GM12878 (cell line): Measurements from ENCODE around the gene SURF6. TPM values are rescaled to one million over a fixed set of nuclear protein-coding genes. Genes with fewer than 3 reads are reported as not detected.

Experiments
- ATAC-seq: fragments of 200-7000 bp; cut with Tn5 transposase; 3 replicates; pipeline ENCODE4 v1.9.1; 2020; ENCODE audit warnings: mild to moderate bottlenecking, moderate library complexity
- BruUV-seq: library from RNA; stranded (reverse); fragments of 400-500 nt; replicated peaks from 2 replicates; lab custom pipeline; 2021; lab: Mats Ljungman, UMichigan
- CTCF ChIA-PET: fragments of 300-600 bp; sonication (Branson Sonifier 250); formaldehyde crosslinking; extraction: SDS; loops from one replicate; lab custom pipeline; 2021; ENCODE audit warnings: inconsistent platforms; lab: Yijun Ruan, JAX
- POLR2A ChIA-PET: fragments of 350-600 bp; formaldehyde crosslinking; extraction: SDS; loops from one replicate; lab custom pipeline; 2021; ENCODE audit warnings: inconsistent platforms; lab: Charles Lee
- RAD21 ChIA-PET: fragments of 300-600 bp; sonication (Branson Sonifier 250); formaldehyde crosslinking; loops from one replicate; lab custom pipeline; 2023; ENCODE audit warnings: antibody characterized with exemption; ENCODE audit not compliant: unreplicated experiment; lab: Charles Lee
- SMC1A ChIA-PET: fragments of 300-600 bp; sonication (Branson Sonifier 250); formaldehyde crosslinking; loops from one replicate; lab custom pipeline; 2023; ENCODE audit not compliant: unreplicated experiment, uncharacterized antibody; lab: Charles Lee
- DNase-seq: peaks from one replicate; pipeline ENCODE4 v3.0.0-alpha.2; 2011; ENCODE audit warnings: low read depth, low spot score
- FAIRE-seq: peaks from 3 replicates; lab custom pipeline; 2011; peaks lifted over from hg19 to GRCh38; lab: Jason Lieb, UNC
- H2AFZ ChIP-seq: 2 replicates; pipeline ENCODE4 v1.6.0; 2011; ENCODE audit warnings: low read depth, low read length, control low read depth; ENCODE audit not compliant: control insufficient read depth
- H3K27ac ChIP-seq: 2 replicates; pipeline ENCODE4 v1.5.1; 2011; ENCODE audit warnings: control low read depth; ENCODE audit not compliant: control insufficient read depth, insufficient read depth
- H3K27me3 ChIP-seq, 2 experiments: replicated peaks in 1 of 2; 2 replicates each; pipeline versions ENCODE4 v1.6.0 to v1.6.1; 2011; ENCODE audit warnings: low read length in 1 of 2; ENCODE audit not compliant: control insufficient read depth in 2 of 2, insufficient read depth in 2 of 2
- H3K36me3 ChIP-seq, 2 experiments: 2 replicates each; pipeline ENCODE4 v1.5.1; 2011; ENCODE audit warnings: low read length in 1 of 2; ENCODE audit not compliant: control insufficient read depth in 2 of 2, insufficient read depth in 2 of 2
- H3K4me1 ChIP-seq: 2 replicates; pipeline ENCODE4 v1.6.1; 2011; ENCODE audit warnings: mild to moderate bottlenecking, low read length, moderate library complexity, mixed read lengths; ENCODE audit not compliant: control insufficient read depth, insufficient read depth
- H3K4me2 ChIP-seq: 2 replicates; pipeline ENCODE4 v1.6.0; 2011; ENCODE audit warnings: control low read depth; ENCODE audit not compliant: control insufficient read depth, insufficient read depth
- H3K4me3 ChIP-seq: fragments of 200-600 bp; sonication (generic); 2 replicates; pipeline ENCODE4 v1.5.1; 2016
- H3K79me2 ChIP-seq: 2 replicates; pipeline ENCODE4 v1.6.0; 2011; ENCODE audit warnings: low read length; ENCODE audit not compliant: control insufficient read depth, insufficient read depth
- H3K9ac ChIP-seq: 2 replicates; pipeline ENCODE4 v1.8.0; 2011; ENCODE audit warnings: low read length, control low read depth, mixed read lengths; ENCODE audit not compliant: control insufficient read depth, insufficient read depth
- H3K9me3 ChIP-seq: replicated peaks from 3 replicates; pipeline ENCODE4 v1.5.1; 2011; ENCODE audit warnings: mild to moderate bottlenecking, low read length; ENCODE audit not compliant: control insufficient read depth, insufficient read depth
- H4K20me1 ChIP-seq: 2 replicates; pipeline ENCODE4 v1.6.0; 2011; ENCODE audit not compliant: control insufficient read depth, insufficient read depth
- BHLHE40 ChIP-seq, 2 experiments: fragments of 450-650 bp in 1 of 2; IDR thresholded peaks; 2 replicates each; pipeline ENCODE4 v1.6.1; 2011 to 2017; ENCODE audit warnings: low read depth in 2 of 2, borderline replicate concordance in 1 of 2, improper control_type of control experiment in 1 of 2, low read length in 1 of 2, mild to moderate bottlenecking in 1 of 2
- CHD2 ChIP-seq: IDR thresholded peaks from 2 replicates; pipeline ENCODE4 v1.6.1; 2011; ENCODE audit warnings: low read depth, low read length, improper control_type of control experiment, borderline replicate concordance
- CUX1 ChIP-seq: IDR thresholded peaks from 2 replicates; pipeline ENCODE4 v1.6.1; 2012; ENCODE audit warnings: improper control_type of control experiment, low read depth, low read length; ENCODE audit not compliant: insufficient replicate concordance
- FOS ChIP-seq: IDR thresholded peaks from 3 replicates; pipeline ENCODE4 v1.6.1; 2011; ENCODE audit warnings: borderline replicate concordance; ENCODE audit not compliant: insufficient read length; ENCODE audit errors: extremely low read depth
- MTA3 ChIP-seq: IDR thresholded peaks from 2 replicates; pipeline ENCODE4 v1.6.1; 2012; ENCODE audit warnings: low read length, inconsistent platforms, borderline replicate concordance
- PKNOX1 ChIP-seq: fragments of 450-650 bp; IDR thresholded peaks from 2 replicates; pipeline ENCODE4 v1.6.1; 2016; ENCODE audit warnings: mild to moderate bottlenecking
- POLR2A ChIP-seq: IDR thresholded peaks from 2 replicates; pipeline ENCODE4 v1.6.1; 2011; ENCODE audit warnings: low read depth, mild to moderate bottlenecking, low read length
- RELA ChIP-seq: fragments of 450-650 bp; IDR thresholded peaks from 2 replicates; pipeline ENCODE4 v1.8.0; 2014; ENCODE audit warnings: borderline replicate concordance; ENCODE audit not compliant: partially characterized antibody
- SKIL ChIP-seq: fragments of 450-650 bp; IDR thresholded peaks from 2 replicates; pipeline ENCODE4 v1.6.1; 2017; ENCODE audit warnings: mild to moderate bottlenecking, low read depth, inconsistent platforms; ENCODE audit not compliant: poor library complexity, severe bottlenecking
- USF2 ChIP-seq: IDR thresholded peaks from 2 replicates; pipeline ENCODE4 v1.6.1; 2011; ENCODE audit warnings: low read depth, low read length, improper control_type of control experiment, borderline replicate concordance
- ZBED1 ChIP-seq: IDR thresholded peaks from 2 replicates; pipeline ENCODE4 v1.6.1; 2016; ENCODE audit warnings: borderline replicate concordance
- WGBS: methylation state at CpG from one replicate; pipeline ENCODE4 v1.1.6; 2016; ENCODE audit warnings: low lambda C conversion rate; ENCODE audit not compliant: insufficient replicate concordance, insufficient coverage; ENCODE audit errors: missing lambda C conversion rate; 5-methylcytosine and 5-hydroxymethylcytosine counted together
- in situ Hi-C: fragments of 300-500 bp; cut with MboI; formaldehyde crosslinking; loops from 9 replicates; pipeline ENCODE4 v1.14.3; 2018; ENCODE audit warnings: mixed read lengths
- intact Hi-C: fragments of 100-400 bp; cut with micrococcal nuclease; formaldehyde crosslinking; loops from one replicate; pipeline ENCODE4 v1.14.2; 2022; ENCODE audit not compliant: unreplicated experiment
- polyA plus RNA-seq, 11 experiments: library from polyadenylated mRNA; depleted of rRNA in 4 of 11; unstranded in 6 of 11; stranded (reverse) in 5 of 11; fragments of >200 nt; fragmentation: Nextera tagmentation in 4 of 11; fragmentation: Illumina TruSeq in 1 of 11; extraction: Ambion mirVana in 4 of 11; extraction: Trizol in 1 of 11; gene quantifications; 1 replicate in 1 of 11; 2 replicates in 10 of 11; pipeline versions ENCODE4 v1.2.1 to v1.2.3, GENCODE V29; 2011 to 2016; ENCODE audit warnings: inconsistent platforms in 2 of 11, missing spikeins in 2 of 11, low read depth in 1 of 11
- total RNA-seq, 4 experiments: library from RNA; depleted of rRNA in 3 of 4; stranded (reverse); fragments of >200 nt in 3 of 4; fragmentation: Illumina TruSeq in 1 of 4; extraction: Trizol in 1 of 4; gene quantifications; 2 replicates each; pipeline versions ENCODE4 v1.2.1 to v1.2.3, GENCODE V29; 2013 to 2021

Gene SURF6
- total and polyA plus RNA-seq, 10 of the 15 experiments (the other 5 are each of a cell fraction or from before 2014, with no cell fraction given), result 2.2 to 27.2 (median 15.1) TPM

GRCh38 chr9:133341369-133342068 lies 5.5 kb upstream of the SURF6 start (continued):
- TF ChIP-seq SKIL, result no peak
- TF ChIP-seq POLR2A, result no peak
- no peak for TF ChIP-seq BHLHE40 (IDR thresholded peaks at IDR 0.05; ENCODE audit: borderline replicate concordance in 1 of 2, low read depth in 2 of 2, low read length in 1 of 2)
- TF ChIP-seq ZBED1, result no peak
- no peak for TF ChIP-seq USF2

GRCh38 chr9:133340916-133341315 lies 4.9 kb upstream of the SURF6 start:
- BruUV-seq, result no TSS peak
- ChIA-PET CTCF (interaction anchor here (0.6 kb wide), 2 partner anchors 58 to 136 kb away, joined by 3 to 4 read pairs; no protein-coding TSS in a partner anchor), SMC1A (no interaction called here), RAD21 (no interaction called here), POLR2A (no interaction called here)
- DNase-seq (no peak), ATAC-seq (no peak), FAIRE-seq (no peak)
- Histone ChIP-seq H3K79me2 (peaks cover 8% of the 10 kb centered on the region), H4K20me1 (no peaks in the 10 kb centered on the region), H3K4me3 (no peak overlapping the region), H3K9ac (no peak overlapping the region), H3K9me3 (no peaks in the 10 kb centered on the region), H3K4me2 (no peak overlapping the region), H2AFZ (no peak overlapping the region), H3K27me3 (no peaks in the 10 kb centered on the region), H3K36me3 (peaks cover 10 to 23% of the 10 kb centered on the region in 2 experiments), H3K27ac (no peak overlapping the region), H3K4me1 (peaks cover 15% of the 10 kb centered on the region)
- 88% methylated on average over 13 of the region's 13 CpGs for WGBS
- in situ Hi-C loops, result no loop called here
- intact Hi-C loops, result no loop called here
- TF ChIP-seq FOS (no peak), MTA3 (no peak), PKNOX1 (no peak), RELA (no peak), CHD2 (no peak), CUX1 (no peak)
